GM12875 (cell line): ENCODE results near the gene EVL.
A peak's percentile ranks its signal among the peaks of the same experiment; 100 is the strongest.

ENCODE experiments used
- H3K4me3 ChIP-seq: one replicate; pipeline ENCODE4 v1.5.1; 2011; ENCODE audit warnings: low read depth, low read length, control low read depth
- TF ChIP-seq, protein P1 (sequence below): IDR thresholded peaks from 2 replicates; pipeline ENCODE4 v1.5.1; 2011; ENCODE audit warnings: low read depth, mild to moderate bottlenecking, control low read depth, inconsistent platforms, low read length, moderate library complexity, borderline replicate concordance; ENCODE audit not compliant: insufficient read depth

Gene EVL

DNA sequence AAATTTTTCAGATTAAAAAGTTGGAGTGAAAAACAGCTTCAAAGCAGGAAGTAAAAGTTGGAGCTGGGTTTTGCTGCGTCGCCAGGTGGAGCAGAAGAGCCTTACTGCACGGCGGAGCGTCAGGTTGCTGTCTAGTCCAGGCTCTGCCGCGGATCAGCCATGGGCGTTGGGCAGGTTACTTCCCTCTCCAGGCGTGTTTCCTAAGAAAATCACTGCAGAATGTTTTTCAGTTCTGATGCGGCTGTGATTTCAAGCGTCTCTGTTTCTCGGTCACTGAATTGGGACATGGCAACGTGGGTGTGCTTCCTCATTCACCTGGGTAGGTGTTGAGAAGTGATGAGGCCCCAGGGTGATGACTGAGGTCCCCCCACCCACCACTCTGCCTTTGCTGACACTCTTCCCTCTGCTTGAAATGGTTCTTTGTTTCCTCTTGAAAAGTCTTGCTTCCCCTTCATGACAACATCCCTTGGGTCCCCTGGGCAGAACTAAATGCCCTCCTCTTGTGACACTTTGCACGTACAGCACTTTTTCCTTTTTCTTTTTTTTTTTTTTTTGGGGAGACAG, 7.6 kb downstream of the EVL start:
- TF ChIP-seq, protein P1, sequence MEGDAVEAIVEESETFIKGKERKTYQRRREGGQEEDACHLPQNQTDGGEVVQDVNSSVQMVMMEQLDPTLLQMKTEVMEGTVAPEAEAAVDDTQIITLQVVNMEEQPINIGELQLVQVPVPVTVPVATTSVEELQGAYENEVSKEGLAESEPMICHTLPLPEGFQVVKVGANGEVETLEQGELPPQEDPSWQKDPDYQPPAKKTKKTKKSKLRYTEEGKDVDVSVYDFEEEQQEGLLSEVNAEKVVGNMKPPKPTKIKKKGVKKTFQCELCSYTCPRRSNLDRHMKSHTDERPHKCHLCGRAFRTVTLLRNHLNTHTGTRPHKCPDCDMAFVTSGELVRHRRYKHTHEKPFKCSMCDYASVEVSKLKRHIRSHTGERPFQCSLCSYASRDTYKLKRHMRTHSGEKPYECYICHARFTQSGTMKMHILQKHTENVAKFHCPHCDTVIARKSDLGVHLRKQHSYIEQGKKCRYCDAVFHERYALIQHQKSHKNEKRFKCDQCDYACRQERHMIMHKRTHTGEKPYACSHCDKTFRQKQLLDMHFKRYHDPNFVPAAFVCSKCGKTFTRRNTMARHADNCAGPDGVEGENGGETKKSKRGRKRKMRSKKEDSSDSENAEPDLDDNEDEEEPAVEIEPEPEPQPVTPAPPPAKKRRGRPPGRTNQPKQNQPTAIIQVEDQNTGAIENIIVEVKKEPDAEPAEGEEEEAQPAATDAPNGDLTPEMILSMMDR, result peak; percentile 58

DNA sequence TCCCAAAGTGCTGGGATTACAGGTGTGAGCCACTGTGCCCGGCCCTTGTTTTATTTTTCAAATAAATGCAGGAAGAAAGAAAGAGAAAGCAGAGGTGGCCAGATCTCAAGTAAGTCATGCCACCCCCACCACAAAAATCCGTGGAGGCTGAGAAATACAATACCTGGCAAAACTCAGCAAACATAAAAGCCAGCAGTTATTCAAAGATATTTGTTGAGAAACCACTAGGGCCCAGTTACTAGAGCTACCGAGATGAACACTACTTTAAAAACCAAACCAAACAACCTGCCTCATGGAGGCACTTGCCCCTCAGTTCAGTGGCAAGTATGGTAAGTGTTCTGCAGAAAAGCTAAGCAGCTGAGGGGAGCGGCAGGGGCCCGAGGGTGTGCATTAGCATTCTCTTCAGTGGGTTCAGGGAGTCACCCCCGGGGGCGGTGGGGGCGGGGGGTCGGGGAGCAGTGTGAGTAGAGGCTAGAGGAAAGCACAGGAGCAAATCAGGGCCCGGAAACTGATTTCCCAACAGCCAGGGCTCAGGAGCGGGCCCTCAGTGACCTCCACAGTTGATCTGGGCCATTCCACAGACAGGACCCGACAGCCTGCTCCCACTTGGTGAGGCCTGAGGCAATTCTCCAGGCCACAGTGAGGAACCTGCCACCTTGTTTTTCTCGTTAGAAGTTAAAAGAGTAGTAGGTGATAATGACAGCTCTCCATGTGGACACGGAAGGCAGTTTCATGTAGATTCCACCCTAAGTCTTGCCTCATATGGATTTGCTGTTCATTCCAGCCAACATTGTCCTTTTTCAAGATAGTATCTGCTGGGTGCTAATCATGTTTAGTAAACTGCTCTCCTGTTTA, 8.6 kb downstream of the EVL start:
- TF ChIP-seq, protein P1, result no peak
- no peak overlapping the region for H3K4me3 ChIP-seq

More for the DNA sequence above, 7.6 kb downstream of the EVL start:
- H3K4me3 ChIP-seq, result no peak overlapping the region

DNA sequence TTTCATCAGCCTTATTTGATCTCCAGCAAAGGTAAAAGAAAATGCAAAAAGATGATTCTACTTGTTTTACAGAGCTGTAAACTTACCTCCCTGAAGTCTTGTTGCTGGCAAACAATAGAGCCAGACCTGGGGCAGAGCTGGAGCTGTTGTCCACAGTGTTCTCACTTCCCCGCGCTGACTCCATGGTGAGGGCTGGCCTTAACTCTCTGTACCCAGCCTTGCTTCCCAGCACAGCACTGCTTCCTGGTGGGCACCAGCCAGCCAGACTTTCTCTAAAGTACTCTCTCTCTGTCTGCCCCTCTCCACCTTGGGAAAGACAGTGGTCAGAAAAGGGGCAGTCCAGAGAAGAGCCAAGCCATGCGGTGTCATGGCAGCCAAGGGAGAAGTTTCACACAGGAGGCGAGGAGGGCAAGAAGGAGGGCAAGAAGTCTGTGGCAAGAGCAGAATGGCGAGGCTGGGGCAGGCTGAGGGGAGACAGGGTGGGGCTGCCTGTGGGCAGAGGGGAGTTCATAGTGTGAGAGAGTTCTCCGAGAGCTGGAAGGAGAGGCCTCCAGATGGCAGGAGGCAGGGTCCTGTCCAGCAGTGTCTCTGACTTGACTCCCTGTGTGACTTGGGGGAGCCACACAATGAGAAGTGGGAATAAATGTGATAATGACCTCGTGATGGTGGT, 9.3 kb downstream of the EVL start:
- H3K4me3 ChIP-seq, result no peak overlapping the region

DNA sequence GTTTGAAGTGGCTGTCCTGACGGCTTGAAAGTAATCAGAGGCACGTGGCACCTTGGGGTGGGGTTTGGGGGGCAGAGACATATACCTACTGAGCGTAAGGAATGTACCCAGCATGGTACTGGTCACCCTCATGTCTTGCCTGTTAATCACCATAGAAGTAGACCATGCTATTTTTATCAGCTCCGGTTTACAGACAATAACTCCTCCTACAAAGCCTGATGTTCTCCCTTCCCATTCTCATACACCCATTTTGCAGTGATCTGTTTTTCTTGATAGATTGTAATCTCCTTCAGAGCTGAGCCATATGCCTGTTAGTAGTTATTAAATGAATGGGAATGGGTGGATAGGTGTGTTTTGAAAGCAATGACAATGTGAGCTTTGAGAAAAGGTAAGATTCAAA, 10.5 kb downstream of the EVL start:
- TF ChIP-seq, protein P1, result no peak
- H3K4me3 ChIP-seq, result no peak overlapping the region

More for the DNA sequence above, 9.3 kb downstream of the EVL start:
- TF ChIP-seq, protein P1, result no peak

DNA sequence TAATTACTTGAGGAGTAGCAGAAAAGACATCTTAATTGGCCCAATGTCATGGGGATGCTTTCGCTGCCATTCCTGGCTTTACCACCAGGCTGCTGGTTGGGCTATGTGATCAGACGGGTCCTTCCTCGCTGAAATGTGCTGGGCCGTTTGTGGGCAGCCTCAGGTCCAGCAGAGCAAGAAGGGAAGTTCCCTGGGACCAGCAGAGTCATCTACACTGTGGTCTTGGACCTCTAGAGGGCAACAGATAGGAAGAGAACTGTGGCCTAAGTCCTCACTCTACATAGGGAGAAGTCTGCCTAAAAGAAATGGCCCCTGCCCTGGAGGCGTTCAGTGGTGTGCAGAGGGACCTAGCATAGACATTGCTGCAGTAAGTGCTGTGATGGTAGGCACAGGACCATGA, 10.9 kb downstream of the EVL start:
- H3K4me3 ChIP-seq, result no peak overlapping the region
- TF ChIP-seq, protein P1, result 0 out of 2 replicates have a peak, but pooled peaks have one; percentile 25

DNA sequence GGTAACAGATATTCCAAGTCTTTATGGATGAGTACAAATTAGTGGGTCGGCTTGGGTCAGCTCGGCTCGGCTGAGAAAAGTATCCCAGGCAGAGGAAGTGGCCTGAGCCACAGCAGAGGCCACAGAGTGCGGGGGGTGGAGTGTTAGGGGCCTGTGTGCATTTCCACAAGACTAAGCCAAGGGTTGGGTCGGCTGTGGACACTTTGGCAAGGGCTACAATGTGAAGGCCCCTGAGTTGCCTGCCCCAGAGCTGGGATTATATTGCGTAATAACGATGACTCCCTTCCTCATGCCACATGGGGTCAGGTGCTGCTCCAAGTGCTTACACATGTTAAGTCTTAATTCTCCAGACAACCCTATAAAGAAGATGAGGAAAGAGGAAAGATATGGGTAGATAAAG, 11.4 kb downstream of the EVL start:
- no peak overlapping the region for H3K4me3 ChIP-seq
- TF ChIP-seq, protein P1, result no peak

DNA sequence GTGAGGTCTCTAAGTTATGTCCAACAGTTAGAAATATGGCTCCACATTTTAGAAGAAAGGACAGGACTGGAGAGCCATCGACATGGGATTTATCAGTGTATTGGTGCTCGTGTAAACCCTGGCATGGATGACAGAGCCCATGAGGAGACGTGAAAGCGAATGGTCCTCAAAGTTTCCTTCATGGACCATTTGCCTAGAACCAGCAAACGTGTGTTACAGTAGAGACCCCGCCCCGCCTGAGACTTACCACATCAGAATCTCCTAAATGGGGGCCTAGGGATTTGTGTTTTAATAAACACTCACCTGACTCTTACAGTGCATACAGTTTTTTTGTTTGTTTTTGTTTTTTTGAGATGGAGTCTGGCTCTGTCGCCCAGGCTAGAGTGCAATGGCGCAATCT, 12.2 kb downstream of the EVL start:
- H3K4me3 ChIP-seq, result no peak overlapping the region
- TF ChIP-seq, protein P1, result no peak
